GM11168 (cell line): ENCODE data around the gene PTPA.
"Not testable (repeated sequence)": the region's sequence is repeated elsewhere in the genome, so short reads cannot be mapped to it uniquely, and the experiment has no call there.

Source experiments
- in situ Hi-C: fragments of 300-500 bp; cut with MboI; formaldehyde crosslinking; loops from one replicate; pipeline ENCODE4 v1.12.0; 2022; ENCODE audit warnings: low sequenced_read_pairs; ENCODE audit not compliant: unreplicated experiment

PTPA gene

GRCh38 chr9:129107651-129108050 is 3.6 kb upstream of the PTPA start:
- in situ Hi-C loops = no loop called here

GRCh38 chr9:129108083-129108804 is 3.0 kb upstream of the PTPA start:
- in situ Hi-C loops = no loop called here

GRCh38 chr9:129108805-129109536 is 2.2 kb upstream of the PTPA start:
- in situ Hi-C loops = no loop called here

GRCh38 chr9:129109537-129109903 is 1.7 kb upstream of the PTPA start:
- in situ Hi-C loops = no loop called here

GRCh38 chr9:129109952-129110739 is 1.1 kb upstream of the PTPA start:
- in situ Hi-C loops = no loop called here

- in situ Hi-C loops = no loop called here
Observed at GRCh38 chr9:129111528-129112151, 425 bp downstream of the PTPA start.

- in situ Hi-C loops = not testable (repeated sequence)
Observed at GRCh38 chr9:129112526-129112925, 1.3 kb downstream of the PTPA start.

GRCh38 chr9:129113645-129114304 is 2.6 kb downstream of the PTPA start:
- in situ Hi-C loops = no loop called here

- in situ Hi-C loops = no loop called here
Observed at GRCh38 chr9:129118799-129119198, 7.6 kb downstream of the PTPA start.

- in situ Hi-C loops = loop anchor here (5.0 kb wide), 1 partner anchor 491 kb away; no protein-coding TSS in a partner anchor
Observed at GRCh38 chr9:129121483-129121882, 10.3 kb downstream of the PTPA start.

GRCh38 chr9:129122133-129122532 is 10.9 kb downstream of the PTPA start:
- in situ Hi-C loops = loop anchor here (5.0 kb wide), 1 partner anchor 490 kb away; no protein-coding TSS in a partner anchor

GRCh38 chr9:129122976-129123375 is 11.8 kb downstream of the PTPA start:
- in situ Hi-C loops = loop anchor here (5.0 kb wide), 1 partner anchor 489 kb away; no protein-coding TSS in a partner anchor

GRCh38 chr9:129124506-129125069 is 13.4 kb downstream of the PTPA start:
- in situ Hi-C loops = loop anchor here (5.0 kb wide), 1 partner anchor 488 kb away; no protein-coding TSS in a partner anchor

GRCh38 chr9:129125478-129125877 is 14.3 kb downstream of the PTPA start:
- in situ Hi-C loops = no loop called here

- in situ Hi-C loops = no loop called here
Observed at GRCh38 chr9:129126749-129127618, 15.8 kb downstream of the PTPA start.

- in situ Hi-C loops = no loop called here
Observed at GRCh38 chr9:129128689-129129088, 17.5 kb downstream of the PTPA start.

- in situ Hi-C loops = not testable (repeated sequence)
Observed at GRCh38 chr9:129130271-129130670, 19.1 kb downstream of the PTPA start.

- in situ Hi-C loops = no loop called here
Observed at GRCh38 chr9:129130791-129131190, 19.6 kb downstream of the PTPA start.
